ENCODE results near the gene MYH11.
"Not testable (repeated sequence)": the region's sequence is repeated elsewhere in the genome, so short reads cannot be mapped to it uniquely, and the experiment has no call there.

Gene MYH11

DNA sequence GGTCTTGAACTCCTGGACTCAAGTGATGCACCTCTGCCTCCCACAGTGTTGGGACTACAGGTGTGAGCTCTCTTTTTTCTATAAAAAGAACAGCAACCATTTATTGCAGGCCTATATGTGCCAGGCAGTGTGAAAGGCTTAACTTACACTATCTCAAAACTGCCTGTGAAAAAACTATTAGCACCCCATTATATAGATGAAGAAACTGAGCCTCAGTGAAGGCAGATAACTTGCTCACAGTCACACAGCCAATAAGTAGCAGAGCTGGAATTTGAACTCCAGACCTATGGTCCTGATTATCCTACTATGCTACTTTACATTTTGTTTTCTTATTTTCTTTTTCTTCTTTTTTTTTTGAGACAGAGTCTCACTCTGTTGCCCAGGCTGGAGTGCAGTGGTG lies 191.7 kb downstream of the MYH11 start:
- TF ChIP-seq, protein P1, sequence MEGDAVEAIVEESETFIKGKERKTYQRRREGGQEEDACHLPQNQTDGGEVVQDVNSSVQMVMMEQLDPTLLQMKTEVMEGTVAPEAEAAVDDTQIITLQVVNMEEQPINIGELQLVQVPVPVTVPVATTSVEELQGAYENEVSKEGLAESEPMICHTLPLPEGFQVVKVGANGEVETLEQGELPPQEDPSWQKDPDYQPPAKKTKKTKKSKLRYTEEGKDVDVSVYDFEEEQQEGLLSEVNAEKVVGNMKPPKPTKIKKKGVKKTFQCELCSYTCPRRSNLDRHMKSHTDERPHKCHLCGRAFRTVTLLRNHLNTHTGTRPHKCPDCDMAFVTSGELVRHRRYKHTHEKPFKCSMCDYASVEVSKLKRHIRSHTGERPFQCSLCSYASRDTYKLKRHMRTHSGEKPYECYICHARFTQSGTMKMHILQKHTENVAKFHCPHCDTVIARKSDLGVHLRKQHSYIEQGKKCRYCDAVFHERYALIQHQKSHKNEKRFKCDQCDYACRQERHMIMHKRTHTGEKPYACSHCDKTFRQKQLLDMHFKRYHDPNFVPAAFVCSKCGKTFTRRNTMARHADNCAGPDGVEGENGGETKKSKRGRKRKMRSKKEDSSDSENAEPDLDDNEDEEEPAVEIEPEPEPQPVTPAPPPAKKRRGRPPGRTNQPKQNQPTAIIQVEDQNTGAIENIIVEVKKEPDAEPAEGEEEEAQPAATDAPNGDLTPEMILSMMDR (IDR thresholded peaks at IDR 0.05; ENCODE audit: low read depth, low read length, missing control alignments), result no peak
- no peak for DNase-seq (ENCODE audit: extremely low read depth, low read depth)
- H3K4me3 ChIP-seq (replicated peaks; ENCODE audit: low read depth, low read length), result no peak overlapping the region

DNA sequence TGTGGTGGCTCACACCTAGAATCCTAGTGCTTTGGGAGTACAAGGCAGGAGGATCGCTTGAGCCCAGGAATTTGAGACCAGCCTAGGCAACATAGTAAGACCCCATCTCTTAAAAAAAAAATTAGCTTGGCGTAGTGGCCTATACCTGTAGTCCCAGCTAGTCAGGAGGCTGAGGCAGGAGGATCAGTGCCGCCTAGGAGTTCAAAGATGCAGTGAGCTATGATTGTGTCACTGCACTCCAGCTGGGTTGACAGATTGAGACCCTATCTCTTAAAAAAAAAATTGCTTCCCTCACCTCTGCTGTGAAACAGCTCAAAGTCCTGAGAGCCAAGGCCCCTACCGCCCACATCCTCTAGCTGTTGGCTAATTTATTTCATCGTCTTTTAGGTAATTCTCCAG lies 196.6 kb downstream of the MYH11 start:
- no peak overlapping the region for H3K4me3 ChIP-seq (replicated peaks; ENCODE audit: low read depth, low read length)
- TF ChIP-seq, protein P1 (IDR thresholded peaks at IDR 0.05; ENCODE audit: low read depth, low read length, missing control alignments), result no peak
- DNase-seq (ENCODE audit: extremely low read depth, low read depth), result no peak

DNA sequence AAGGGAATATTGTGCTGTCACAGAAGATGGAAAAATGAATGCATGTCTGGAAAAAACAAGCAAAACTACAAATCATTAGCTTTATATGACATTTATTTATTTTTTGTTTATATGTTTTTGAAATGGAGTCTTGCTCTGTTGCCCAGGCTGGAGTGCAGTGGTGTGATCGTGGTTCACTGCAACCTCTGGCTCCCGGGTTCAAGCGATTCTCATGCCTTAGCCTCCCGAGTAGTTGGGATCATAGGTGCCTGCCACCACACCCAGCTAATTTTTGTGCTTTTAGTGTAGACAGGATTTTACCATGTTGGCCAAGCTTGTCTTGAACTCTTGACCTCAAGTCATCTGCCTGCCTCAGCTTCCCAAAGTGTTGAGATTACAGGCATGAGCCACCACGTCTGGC lies 198.3 kb downstream of the MYH11 start:
- no peak for DNase-seq (ENCODE audit: extremely low read depth, low read depth)
- H3K4me3 ChIP-seq (replicated peaks; ENCODE audit: low read depth, low read length), result no peak overlapping the region
- TF ChIP-seq, protein P1 (IDR thresholded peaks at IDR 0.05; ENCODE audit: low read depth, low read length, missing control alignments), result no peak

DNA sequence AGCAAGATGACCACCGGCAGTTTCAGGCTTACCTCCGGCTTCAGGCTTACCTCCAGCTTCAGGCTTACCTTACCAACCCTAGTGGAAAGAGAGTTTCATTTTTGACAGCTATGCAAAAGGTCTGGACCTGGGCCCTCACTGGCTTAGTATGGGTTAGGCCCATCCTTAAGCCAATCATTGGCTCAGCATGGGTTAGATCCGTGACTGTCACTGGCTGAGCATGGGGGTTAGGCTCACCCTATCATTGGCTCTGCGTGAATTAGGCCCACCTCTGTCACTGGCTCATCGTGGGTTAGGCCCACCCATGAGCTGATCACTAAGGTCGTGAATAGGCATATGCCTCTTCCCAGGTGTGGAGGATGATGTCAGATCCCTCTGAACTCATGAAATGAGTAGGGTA lies 198.7 kb downstream of the MYH11 start:
- TF ChIP-seq, protein P1 (IDR thresholded peaks at IDR 0.05; ENCODE audit: low read depth, low read length, missing control alignments), result no peak
- no peak for DNase-seq (ENCODE audit: extremely low read depth, low read depth)
- no peak overlapping the region for H3K4me3 ChIP-seq (replicated peaks; ENCODE audit: low read depth, low read length)

DNA sequence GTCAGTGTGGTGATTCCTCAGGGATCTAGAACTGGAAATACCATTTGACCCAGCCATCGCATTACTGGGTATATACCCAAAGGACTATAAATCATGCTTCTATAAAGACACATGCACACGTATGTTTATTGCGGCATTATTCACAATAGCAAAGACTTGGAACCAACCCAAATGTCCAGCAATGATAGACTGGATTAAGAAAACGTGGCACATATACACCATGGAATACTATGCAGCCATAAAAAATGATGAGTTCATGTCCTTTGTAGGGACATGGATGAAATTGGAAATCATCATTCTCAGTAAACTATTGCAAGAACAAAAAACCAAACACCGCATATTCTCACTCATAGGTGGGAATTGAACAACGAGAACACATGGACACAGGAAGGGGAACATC lies 201.3 kb downstream of the MYH11 start:
- H3K4me3 ChIP-seq (replicated peaks; ENCODE audit: low read depth, low read length); DNase-seq (ENCODE audit: extremely low read depth, low read depth): not testable (repeated sequence)

DNA sequence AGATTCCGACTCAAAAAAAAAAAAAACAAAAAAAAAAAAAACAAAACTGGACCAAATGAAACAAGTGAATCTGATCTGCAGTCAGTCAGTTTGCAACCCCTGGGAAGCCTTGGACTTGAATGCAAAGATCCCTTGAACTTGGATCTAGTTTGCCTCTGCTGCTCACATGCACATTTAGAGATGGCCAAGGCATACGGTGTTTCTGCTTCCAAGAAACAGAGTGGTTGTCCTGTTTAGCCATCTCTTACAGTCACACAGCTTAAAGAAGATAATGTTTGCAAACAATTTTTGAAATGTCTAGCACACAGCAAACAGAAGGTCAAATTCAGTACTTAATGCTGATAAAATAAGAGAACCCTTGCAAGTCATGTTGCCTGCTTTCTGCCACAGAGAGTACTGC lies 202.2 kb downstream of the MYH11 start:
- DNase-seq (ENCODE audit: extremely low read depth, low read depth), result no peak
- H3K4me3 ChIP-seq (replicated peaks; ENCODE audit: low read depth, low read length), result no peak overlapping the region
- TF ChIP-seq, protein P1 (IDR thresholded peaks at IDR 0.05; ENCODE audit: low read depth, low read length, missing control alignments), result no peak

DNA sequence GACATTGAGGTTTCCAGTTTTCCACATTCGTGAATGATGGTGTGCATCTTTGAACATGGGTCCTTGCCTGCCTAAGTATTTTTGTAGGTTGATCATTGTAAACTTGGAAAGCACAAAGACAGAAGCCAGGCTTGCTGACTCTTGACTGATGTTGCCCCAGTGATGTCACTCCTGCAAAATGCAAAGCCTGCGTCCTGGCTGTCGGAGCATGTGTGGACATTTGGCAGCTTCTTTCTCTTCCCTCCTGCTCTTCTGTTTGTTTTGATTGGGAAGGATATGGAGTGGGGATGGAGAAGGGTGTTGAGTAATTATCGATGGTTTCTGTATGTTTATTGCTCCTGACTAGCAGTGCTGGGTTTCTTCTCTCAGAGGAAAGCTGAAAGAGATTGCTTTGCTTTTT lies 203.6 kb downstream of the MYH11 start:
- TF ChIP-seq, protein P1 (IDR thresholded peaks at IDR 0.05; ENCODE audit: low read depth, low read length, missing control alignments), result no peak
- peak overlapping the region; percentile 1; the same call in 1 of the 2 replicates for H3K4me3 ChIP-seq (replicated peaks; ENCODE audit: low read depth, low read length)
- DNase-seq (ENCODE audit: extremely low read depth, low read depth), result no peak

All from HFF-Myc (cell line).